HG03457 (cell line): ENCODE results near the gene PRR18.
"Not testable (repeated sequence)": the region's sequence is repeated elsewhere in the genome, so short reads cannot be mapped to it uniquely, and the experiment has no call there.

Experiments
- ATAC-seq: cut with Tn5 transposase; IDR thresholded peaks from one replicate; pipeline ENCODE4 v1.9.1; 2021; ENCODE audit warnings: moderate number of reproducible peaks; ENCODE audit not compliant: unreplicated experiment

PRR18 gene, protein sequence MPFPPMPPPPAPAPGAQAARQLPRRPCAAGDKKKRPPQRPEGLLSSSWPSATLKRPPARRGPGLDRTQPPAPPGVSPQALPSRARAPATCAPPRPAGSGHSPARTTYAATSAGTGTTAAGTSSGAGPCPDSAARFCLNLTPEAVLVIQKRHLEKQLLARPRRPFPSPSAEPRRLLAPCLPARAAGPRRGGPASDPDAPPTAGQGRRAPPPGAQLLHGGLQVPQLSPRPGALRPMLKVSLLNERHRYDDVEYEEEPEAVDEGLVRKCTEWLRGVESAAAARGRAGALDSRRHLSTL

DNA sequence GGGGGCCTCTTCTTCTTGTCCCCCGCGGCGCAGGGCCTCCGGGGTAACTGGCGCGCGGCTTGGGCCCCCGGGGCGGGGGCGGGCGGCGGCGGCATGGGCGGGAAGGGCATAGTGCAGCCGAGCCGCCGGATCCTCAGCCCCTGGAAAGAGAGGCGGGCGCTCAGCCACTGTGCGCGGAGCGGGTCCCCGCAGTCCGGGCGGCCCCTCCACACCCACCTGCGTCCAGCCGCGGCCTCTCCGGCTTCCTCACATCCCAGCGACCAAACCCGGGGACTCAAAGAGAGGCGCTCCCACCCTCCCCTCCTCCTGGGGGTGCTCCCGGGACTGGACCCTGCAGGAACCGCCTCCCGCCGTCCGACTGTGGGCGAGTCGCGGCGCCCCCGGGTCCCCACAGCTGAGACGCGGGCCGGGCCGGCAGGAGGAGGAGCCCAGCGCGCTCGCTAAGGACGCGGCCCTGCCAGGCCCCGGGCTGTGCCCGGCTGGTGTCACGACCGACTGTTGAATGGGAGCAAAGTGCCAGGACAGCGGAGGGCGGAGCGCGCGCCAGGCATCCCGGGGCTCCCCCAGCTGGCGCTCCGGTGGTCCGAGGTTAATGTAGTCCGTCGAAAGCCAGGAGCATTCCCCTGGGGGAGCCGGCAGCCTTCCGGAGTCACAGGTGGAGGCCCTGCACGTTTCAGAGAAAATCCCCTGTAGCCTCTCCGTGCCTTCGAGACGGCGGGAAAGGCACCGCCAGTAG lies at the start of gene PRR18:
TSS of gene PRR18 (minus strand) at position 360 of the 736 bp plus-strand sequence. CDS start at position 110, 250 bp downstream.
- ATAC-seq = no peak

DNA sequence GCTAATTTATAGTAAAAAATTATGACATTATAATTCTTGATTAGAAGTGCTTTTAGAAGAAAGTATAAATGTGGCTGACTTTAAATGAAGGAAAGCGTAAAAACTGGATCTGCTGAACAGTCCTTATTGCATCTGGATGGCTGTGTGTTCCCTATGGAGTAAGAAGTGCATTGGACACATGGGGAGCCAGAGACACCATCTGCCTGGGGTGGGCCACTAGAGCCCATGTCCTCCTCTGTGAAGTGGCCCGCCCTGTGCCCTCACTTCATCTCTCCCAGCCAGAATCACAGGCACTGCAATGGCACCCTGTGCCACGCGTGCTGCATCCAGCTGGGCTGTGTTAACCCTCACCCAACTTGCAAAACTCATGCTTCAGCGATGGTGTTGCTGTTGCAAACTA lies 47.4 kb upstream of the PRR18 start:
- no peak for ATAC-seq

DNA sequence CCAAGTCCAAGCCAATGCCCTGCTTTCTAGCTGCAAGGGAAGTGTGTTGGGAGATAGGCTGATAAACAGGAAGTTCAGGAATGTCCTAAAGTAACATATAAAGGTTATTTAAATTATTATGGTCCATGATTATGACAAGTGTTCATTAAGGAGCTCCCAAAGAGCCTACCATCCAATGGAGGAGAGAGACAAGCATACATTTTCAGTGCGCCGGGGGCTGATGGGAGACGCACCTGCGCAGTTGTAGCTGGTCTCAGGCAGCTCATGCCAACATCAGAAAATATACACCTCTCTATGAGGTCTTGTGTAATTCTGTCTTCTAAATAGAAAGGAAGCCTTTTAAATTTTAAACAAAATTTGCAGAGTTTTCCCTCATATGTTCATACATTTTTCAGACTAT lies 46.8 kb upstream of the PRR18 start:
- ATAC-seq = no peak

DNA sequence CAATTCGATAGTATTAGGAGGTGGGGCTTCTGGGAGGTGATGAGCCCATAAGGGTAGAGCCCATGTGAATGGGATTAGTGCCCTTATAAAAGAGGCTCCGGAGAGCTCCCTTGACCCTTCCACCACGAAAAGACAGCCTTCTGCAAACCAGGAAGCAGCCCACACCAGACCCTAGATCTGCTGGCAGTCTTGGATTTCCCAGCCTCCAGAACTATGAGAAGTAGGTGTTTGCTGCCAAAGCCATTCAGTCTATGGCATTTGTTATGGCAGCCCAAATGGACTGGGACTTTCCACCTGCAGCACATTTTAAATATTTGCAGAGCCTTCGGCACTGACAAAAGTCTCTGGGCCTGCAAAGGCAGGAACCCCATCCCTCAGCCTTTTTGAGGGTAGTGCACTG lies 46.0 kb upstream of the PRR18 start:
- no peak for ATAC-seq

DNA sequence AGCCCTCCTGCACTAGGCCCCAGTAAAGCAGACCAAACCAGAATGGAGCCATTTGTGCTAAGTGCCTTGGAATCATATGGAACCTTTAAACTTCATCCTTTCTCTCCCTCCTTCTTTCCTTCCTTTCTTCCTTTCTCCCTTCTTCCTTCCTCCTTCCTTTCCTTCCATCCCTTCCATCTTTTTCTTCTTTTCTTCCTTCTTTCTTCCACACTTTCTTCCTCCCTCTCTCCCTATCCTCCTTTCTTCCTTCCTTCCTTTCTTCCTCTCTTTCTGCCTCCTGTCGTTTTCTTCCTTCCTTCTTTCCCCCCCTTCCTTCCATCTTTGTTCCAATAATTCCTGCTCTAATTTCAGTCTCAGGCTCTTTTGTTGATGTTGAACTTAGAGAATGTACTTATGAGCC lies 45.3 kb upstream of the PRR18 start:
- ATAC-seq = no peak

DNA sequence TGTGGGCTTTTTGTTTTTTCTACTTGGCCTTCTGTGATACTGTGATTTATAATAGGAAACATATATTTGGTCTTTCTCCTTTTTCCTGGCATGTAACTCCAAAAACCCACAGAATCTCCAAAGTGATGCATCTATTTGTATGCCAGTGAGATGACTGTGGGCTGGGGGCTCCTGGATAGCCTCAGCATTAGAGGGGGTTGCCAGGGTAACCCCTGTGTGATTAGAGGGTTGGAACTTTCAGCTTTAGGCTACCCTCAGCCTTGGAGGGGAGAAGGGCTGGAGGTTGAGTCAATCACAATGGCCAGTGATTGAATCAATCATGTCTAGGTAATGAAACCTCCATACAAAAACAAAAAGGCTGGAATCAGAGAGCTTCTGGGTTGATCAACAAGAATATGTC lies 44.7 kb upstream of the PRR18 start:
- ATAC-seq = no peak

DNA sequence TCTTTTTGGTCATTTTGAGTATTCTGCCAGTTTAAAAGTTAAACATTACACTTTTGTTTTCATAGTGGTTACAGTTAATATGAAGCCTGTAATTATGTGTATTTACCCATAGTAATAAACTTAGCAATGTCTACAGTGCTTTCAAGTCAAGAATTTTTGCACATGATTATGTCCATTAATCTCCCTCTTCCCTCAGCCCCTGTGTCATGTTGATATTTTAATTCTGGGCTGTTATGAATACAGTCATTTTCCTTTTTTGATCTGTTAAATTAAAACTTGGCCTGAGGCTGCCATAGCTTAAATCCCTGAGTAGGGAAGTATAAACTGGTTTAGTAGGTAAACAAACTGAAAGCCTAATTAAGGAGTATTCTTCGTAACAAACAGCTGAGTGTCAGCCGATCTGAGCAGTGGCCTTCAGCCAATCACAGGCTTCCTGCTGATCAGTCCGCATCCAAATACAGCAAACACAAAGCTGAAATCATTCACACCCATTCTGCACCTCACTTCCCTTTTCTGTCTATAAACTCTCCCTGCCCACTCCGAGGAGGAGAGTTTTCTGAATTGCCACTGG lies 43.6 kb upstream of the PRR18 start:
- peak; percentile 96 for ATAC-seq

DNA sequence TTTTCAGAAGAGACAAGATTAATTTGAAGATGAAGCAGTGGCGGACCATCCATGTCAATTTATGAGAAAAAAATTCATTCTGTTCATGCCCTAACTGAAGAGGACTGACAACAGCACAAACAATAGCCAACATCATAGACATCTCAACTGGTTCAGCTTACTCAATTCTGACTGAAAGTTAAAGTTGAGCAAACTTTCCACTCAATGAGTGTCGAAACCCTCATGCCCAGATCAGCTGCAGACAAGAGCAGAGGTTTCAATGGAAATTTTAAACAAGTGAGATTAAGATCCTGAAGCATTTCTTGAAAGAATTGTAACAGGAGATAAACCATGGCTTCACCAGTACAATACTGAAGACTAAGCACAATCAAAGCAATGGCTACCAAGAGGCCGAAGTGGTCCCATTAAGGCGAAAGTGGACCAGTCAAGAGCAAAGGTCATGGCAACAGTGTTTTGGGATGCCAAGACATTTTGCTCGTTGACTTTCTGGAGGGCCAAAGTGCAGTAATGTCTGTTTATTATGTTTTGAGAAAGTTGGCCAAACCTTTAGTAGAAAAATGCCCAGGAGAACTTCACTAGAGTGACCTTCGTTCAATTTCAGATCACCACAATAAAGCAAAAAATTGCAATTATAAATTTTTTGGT lies 40.2 kb upstream of the PRR18 start:
- no peak for ATAC-seq

DNA sequence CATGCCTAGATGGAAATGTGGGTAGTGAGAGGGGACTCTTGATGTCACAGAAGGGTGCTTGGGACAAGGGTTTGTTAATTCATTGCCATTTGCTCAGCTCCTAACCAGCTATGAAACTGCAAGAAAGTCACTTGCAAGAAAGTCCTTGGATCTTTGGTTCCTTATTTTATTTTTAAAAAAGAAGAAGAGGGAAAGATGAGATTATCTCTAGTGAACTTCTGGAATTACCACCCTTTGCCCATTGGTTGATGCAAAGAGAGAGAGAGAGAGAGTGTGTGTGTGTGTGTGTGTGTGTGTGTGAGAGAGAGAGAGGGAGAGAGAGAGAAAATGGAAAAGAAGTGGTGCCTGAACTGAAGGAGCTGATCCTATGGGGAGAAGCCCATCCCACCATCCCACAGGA lies 38.8 kb upstream of the PRR18 start:
- no peak for ATAC-seq

DNA sequence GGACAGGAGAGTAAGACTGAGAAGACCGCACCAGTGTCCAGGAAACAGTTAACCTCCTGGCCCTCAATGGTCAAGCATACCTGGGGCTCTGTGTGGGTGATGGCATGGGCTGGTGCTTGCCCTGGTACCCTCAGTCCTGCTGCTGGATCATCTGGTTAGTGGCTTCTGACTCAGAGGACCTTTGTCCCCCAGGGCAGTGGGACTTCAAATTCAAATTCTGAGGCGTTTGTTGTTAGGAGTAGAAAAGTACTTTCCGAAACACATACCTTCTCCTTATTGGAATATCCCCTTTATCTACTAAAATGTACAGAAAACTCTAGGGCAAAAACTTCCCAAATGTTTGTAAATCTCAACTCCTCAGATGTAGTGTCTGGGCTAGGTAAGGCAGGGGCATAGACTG lies 38.3 kb upstream of the PRR18 start:
- no peak for ATAC-seq

DNA sequence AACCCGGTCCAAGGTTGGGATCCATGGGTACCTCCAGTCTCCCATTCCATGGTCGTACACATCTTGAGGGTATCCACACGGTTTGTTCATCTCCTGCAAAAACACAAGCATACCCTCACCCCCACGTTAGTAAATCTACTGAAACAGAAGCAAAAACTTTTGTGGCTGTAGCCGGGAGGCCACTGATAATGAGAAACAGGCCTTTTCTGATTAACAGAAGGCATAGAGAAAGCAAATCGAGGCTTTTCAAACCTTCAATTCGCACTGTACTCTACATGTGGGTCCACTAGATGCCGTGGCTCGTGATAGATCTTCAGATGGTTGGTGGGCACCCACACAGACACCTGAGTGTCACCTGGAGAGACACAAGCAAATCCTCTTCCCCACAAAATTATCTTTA lies 37.5 kb upstream of the PRR18 start:
- not testable (repeated sequence) for ATAC-seq

DNA sequence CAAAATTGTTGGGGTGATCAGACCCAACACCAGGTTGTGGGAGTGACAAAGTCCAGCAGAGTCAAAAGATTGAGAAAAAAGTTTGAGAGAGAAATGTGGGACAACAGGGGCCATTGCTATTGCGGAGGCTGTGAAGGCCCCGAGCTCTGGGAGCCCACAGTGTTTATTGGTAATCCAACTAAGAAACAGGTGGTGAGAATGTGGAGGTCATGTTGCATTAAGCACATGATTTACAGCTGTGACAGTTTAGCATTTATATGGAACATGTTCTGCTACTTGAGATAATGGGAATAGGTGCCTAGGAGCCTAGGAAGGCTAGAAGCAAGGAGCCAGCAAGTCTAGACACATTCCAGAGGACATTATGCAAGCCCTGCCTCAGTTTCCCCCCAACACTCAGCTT lies 36.7 kb upstream of the PRR18 start:
- ATAC-seq = not testable (repeated sequence)

DNA sequence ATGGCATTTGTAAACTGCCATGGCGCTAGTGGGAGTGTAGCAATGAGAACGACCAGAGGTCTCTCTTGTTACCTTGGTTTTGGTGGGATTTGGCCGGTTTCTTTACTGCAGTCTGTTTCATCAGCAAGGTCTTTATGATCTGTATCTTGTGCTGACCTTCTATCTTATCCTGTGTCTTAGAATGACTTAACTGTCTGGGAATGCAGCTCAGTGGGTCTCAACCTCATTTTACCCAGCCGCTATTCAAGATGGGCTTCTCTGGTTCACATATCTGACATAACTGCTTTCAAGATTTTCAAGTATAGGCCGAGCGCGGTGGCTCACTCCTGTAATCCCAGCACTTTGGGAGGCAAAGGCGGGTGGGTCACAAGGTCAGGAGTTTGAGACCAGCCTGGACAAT lies 36.0 kb upstream of the PRR18 start:
- ATAC-seq = no peak

DNA sequence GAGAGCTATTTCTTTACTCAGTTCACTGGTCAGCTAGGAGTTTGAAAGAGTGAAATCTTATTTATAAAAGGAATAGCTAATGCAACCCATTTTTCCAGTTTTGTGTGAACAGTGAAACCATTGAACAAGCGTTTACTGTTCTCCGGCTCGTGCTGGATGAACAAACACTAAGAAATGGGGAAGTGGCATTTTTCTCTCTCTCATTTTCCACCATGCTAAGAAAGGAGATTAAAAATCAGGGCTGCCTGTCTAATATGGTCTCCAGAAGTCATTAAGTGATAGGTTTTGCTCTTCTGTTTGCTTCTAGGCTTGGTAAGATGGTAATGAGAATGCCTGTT lies 34.9 kb upstream of the PRR18 start:
- peak; percentile 24 for ATAC-seq

DNA sequence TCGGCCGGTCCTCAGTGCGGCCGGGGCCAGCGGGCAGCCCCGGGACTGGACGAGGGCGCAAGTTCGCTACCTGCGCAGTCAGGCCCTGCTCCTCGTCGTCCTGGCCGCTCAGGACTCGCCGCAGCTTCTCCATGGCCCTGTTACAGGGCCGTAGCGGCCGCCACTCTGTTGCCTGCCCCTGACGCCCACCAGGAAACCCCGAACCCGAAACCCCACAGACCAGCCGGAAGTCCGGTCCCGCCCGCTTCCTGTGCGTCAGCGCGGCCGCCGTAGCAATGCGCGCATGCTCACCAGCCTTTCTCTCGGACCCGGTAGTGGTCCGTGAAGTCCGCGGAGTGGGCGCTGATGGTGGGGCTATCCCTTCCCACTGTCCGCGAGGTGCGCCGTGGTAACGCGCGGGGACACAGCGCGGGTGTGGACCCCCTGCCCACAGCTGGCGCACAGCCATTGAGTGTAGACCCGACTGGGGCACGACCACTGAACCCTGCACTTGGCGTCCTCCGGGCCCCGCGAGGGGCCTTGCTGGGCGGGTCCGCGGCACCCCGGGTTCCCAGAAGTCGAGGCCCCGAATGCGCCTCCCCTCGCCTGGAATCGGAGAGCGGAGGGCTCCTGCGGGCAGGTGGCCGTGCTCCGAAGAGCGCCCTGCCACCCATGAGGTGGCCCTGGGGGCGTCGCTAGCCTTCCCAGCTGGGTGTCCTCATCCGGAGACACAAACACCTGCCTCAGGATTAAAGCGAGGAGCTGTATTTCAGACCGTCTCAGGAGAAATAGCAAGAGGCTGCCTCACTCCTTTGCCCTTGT lies 34.4 kb upstream of the PRR18 start, which contains the start of gene SFT2D1:
TSS of gene SFT2D1 (minus strand) at position 197 of the 801 bp plus-strand sequence. CDS start at position 133, 64 bp downstream.
- ATAC-seq = peak; percentile 90

DNA sequence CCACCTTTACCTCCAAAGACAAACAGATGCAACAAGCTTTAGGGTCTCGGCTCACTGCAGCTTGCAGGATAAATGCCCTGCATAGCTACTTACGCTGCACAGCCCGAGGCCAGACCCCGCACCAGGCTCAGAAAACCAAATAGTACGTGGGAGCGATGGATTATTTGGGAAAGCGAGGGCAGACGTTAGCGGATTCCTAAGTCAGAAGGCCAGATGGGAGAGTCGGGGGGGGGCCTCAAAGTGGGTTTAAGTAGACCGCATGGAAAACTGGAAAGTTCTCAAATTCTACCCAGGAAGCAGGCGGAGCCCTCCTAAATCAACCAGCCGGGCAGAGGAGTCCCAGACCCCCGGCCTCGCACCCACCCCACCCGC lies 33.8 kb upstream of the PRR18 start:
- no peak for ATAC-seq

DNA sequence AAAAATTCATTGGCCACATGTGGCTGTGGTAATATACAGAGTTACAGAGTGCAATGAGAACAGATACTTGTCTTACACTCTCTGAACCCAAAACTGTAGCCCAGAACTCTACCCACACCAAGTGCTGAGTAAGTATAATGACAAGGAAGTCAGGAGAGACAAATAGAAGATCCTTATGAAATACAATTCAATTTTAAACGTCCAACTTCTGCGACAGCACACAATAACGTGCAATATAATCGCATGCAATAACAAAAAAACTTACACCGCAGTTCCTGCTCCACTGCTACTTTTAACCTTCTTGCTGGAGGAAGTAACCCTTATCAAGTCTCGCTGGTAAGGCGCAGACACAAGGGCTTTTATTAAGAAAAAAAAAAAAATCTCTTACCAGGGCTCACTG lies 33.3 kb upstream of the PRR18 start:
- ATAC-seq = no peak

DNA sequence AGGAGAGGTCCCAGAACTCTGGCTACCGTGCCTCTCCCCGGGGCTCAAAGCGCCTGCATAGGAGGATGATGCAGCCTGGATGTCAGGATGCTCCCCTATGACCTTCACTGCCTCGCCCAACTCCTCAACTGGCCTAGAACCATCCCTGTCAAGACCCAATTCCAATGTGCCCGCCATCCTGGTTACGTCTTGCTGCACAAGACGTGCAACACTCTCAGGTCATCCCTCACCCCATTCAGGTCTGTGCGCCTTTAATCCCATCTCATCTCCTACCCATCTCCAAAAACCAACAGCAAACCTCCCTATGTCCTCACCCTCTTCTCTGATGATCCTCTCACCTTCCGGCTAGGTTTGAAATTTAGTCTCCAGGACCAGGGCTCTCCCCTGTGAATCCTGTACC lies 30.7 kb upstream of the PRR18 start:
- ATAC-seq = no peak

DNA sequence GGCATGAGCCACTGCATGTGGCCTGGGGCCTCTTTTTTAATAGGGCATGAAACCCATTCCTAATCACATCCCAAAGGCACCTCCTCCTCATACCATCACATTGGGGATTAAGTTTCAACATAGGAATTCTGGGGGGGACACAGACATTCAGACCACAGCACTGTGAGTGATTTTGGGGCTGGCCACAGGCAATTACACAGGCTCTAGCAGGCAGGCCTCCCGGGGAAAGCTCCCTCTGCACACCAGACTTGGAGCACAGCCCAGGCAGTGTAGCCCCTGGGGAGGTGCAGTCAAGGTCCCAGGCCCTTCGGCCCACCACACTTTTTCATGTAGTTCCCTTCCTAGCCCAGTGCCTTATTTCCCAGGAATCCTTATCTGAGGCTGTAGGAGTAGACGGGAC lies 28.7 kb upstream of the PRR18 start:
- ATAC-seq = no peak

DNA sequence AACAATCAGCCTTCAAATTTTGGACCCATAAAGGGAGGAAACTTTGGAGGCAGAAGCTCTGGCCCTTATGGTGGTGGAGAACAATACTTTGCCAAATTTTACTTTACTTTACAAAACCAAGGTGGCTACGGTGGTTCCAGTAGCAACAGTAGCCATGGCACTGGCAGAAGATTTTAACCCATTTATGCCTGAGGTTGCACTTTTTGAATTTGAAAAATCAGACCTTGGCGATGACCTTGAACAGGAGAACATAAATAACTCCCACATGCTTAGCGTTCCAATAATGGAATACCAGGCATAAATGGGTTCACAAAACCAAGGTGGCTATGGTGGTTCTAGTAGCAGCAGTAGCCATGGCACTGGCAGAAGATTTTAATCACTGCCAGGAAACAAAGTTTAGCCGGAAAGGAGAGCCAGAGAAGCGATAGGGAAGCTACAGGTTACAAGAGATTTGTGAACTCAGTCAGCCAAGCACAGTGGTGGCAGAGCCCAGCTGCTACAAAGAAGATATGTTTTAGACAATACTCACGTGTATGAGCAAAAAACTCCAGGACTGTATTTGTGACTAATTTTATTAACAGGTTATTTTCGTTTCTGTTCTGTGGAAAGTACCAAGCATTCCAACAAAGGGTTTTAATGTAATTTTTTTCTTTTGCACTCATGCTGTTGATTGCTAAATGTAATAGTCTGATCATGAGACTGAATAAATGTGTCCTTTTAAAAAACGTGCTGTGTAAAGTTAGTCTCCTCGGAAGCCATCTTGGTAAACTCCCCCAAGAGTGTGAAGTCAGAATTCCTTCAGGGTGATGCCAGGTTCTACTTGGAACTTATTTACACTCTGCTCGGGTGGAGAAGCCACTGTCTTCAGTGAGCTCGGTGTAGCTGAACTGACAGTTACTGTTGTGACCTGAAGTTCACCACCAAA lies 27.4 kb upstream of the PRR18 start:
- ATAC-seq = peak; percentile 55
